Ovary (tissue), 3 donors: ENCODE data around the gene CDHR1.

Experiments
- CTCF ChIP-seq, 3 donors: fragments of 450-650 bp in 2 of 3; fragments of 200-600 bp in 1 of 3; IDR thresholded peaks; one replicate each; pipeline versions ENCODE4 v1.5.1 to v1.8.0; 2016 to 2022; ENCODE audit warnings: antibody characterized with exemption in 3 of 3, mild to moderate bottlenecking in 1 of 3
- POLR2A ChIP-seq: fragments of 450-650 bp; IDR thresholded peaks from one replicate; pipeline ENCODE4 v1.6.1; 2017; ENCODE audit warnings: antibody characterized with exemption, mild to moderate bottlenecking, moderate library complexity
- donor health status: DM: no; HTN: no; CAD: no.

- TF ChIP-seq POLR2A: no peak
- no peak for TF ChIP-seq CTCF (IDR thresholded peaks at IDR 0.05)
These were observed 7.3 kb downstream of the CDHR1 start for GRCh38 chr10:84201682-84202081.
